GM13977 (cell line): ENCODE data around the gene AMPD3.
"Not testable (repeated sequence)": the region's sequence is repeated elsewhere in the genome, so short reads cannot be mapped to it uniquely, and the experiment has no call there.

Experiments used
- DNase-seq: peaks from one replicate; pipeline ENCODE4 v3.0.0; 2012; ENCODE audit warnings: low spot score
- in situ Hi-C: fragments of 300-500 bp; cut with MboI; formaldehyde crosslinking; loops from one replicate; pipeline ENCODE4 v1.12.0; 2022; ENCODE audit warnings: low sequenced_read_pairs, low pct_unique_long_range_greater_than_20kb, mixed read lengths, inconsistent platforms; ENCODE audit not compliant: unreplicated experiment
- TF ChIP-seq, protein P1 (sequence below): IDR thresholded peaks from 2 replicates; pipeline ENCODE4 v1.5.1; 2012; ENCODE audit warnings: mild to moderate bottlenecking, control low read depth; ENCODE audit not compliant: insufficient read depth; ENCODE audit errors: extremely low read depth, missing control alignments

AMPD3 gene

DNA sequence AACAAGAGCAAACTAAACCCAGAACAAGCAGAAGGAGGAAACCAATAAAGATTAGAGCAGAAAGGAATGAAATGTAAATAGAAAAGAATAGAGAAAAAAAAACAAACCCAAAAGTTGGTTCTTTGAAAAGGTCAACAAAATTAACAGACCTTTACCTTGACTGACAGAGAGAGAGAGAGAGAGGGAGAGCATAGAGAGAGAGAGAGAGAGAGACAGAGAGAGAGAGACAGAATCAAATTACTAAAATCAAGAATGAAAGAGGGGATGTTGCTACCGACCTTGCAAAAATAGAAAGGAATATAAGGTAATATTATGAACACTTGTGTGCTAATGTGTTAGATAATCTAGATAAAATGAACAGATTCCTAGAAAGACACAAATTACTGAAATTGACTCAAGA is 22.6 kb upstream of the AMPD3 start:
- no peak for DNase-seq
- in situ Hi-C loops: no loop called here
- TF ChIP-seq, protein P1, sequence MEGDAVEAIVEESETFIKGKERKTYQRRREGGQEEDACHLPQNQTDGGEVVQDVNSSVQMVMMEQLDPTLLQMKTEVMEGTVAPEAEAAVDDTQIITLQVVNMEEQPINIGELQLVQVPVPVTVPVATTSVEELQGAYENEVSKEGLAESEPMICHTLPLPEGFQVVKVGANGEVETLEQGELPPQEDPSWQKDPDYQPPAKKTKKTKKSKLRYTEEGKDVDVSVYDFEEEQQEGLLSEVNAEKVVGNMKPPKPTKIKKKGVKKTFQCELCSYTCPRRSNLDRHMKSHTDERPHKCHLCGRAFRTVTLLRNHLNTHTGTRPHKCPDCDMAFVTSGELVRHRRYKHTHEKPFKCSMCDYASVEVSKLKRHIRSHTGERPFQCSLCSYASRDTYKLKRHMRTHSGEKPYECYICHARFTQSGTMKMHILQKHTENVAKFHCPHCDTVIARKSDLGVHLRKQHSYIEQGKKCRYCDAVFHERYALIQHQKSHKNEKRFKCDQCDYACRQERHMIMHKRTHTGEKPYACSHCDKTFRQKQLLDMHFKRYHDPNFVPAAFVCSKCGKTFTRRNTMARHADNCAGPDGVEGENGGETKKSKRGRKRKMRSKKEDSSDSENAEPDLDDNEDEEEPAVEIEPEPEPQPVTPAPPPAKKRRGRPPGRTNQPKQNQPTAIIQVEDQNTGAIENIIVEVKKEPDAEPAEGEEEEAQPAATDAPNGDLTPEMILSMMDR: no peak

DNA sequence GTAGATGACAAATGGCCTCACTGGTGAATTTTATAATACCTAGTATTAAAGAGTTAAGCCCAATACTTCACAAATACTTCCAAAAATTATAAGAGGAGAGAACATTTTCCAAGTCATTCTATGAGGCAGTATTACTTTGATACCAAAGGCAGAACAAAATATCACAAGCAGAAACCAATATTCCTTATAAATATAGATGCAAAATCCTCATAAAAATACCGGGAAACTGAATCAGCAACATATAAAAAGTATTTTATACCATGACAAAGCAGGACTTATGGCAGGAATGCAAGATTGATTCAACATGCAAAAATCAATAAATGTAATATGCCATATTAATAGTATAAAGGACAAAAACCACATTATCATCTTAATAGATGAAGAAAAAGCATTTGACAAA is 22.1 kb upstream of the AMPD3 start:
- TF ChIP-seq, protein P1: no peak
- in situ Hi-C loops: no loop called here
- DNase-seq: no peak

DNA sequence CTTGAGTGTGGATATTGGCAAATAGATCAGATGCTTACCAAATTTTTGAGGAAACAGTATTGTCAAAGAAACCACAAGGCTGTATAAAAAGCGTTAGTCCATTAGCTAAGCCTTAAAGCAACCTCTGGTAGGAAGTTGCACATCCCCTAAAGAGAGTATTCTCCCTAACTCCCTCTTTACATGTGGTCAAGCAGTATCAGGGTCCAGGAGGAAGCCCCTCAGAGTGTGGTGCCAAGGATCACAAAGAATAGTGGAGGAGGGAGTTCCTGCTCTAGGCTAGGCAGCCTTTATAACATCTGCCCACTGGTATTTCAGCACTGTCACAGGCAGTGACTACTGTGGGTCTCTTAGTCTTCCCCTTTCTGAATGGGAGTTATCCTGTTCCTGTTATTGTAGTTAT is 18.8 kb upstream of the AMPD3 start:
- in situ Hi-C loops: no loop called here
- no peak for DNase-seq
- TF ChIP-seq, protein P1: no peak

DNA sequence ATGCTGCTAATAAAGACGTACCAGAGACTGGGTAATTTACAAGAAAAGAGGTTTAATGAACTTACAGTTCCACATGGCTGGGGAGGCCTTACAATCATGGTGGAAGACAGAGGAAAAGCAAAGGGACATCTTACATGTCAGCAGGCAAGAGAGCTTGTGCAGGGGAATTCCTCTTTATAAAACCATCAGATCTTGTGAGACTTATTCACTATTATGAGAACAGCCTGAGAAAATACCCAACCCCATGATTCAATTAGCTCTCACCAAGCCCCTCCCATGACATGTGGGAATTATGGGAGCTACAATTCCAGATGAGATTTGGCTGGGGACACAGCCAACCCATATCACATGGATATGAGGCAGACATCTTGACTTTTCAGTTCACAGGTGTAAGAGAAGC is 18.4 kb upstream of the AMPD3 start:
- in situ Hi-C loops, DNase-seq: not testable (repeated sequence)

DNA sequence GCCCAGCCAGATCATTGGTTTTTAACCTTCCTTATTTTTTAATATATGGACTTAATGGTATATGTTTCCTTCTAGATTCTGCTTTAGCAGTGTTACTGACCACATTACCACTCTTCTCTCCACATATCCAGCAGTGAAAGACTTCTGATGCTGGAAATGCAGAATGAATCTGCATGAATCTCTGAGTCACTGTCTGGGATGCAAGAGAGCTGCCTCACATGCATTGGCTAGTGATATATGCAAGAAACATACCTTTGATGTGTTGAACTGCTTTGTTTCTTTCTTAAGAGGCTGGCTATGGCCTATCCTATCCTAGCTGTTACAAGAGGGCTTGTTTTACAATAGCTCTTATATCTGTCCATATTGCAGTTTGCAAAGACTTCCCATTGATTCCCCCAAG is 16.6 kb upstream of the AMPD3 start:
- in situ Hi-C loops: no loop called here
- DNase-seq: no peak
- TF ChIP-seq, protein P1: no peak

DNA sequence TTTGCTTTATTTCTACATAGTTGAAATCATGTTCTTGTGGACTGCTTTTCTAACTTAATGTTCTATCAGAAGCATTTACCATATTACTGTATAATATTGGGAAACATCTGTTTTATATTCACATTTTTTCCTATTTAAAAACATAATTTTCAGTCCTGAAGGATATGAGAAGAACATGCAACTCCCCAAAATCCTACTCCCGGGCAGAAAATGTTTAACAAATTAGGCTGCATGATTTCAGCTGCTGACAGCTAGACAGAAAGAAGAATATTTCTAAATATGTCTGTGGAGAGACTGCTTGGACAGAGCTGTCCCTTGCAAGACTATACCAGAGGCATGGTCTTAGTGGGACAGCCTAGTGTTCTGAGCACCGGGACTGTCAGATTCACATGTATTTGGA is 15.7 kb upstream of the AMPD3 start:
- in situ Hi-C loops: no loop called here
- TF ChIP-seq, protein P1: no peak
- DNase-seq: no peak

DNA sequence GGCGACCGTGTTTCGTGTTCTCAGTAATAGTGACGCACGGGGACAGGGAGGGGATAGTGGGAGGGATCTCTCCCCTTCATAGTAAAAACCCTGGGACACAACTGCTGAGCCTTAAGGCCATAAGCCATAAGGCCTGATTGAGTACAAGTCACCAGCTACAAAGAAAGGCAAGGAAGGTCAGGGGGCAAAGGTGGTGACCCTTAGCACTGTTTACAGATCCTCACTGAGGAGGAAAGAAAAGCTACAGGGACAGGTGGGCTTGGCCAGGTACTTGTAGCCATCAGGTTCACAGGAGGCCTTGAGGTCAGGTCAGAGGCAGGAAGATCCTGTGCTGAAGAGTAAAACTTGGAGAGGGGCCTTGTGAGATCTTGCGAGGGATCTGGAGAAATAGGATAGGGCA is 15.1 kb upstream of the AMPD3 start:
- in situ Hi-C loops: no loop called here
- DNase-seq: no peak
- TF ChIP-seq, protein P1: no peak
